ENCODE results near the gene CNTNAP2. TPM values are rescaled to one million over a fixed set of nuclear protein-coding genes. Genes with fewer than 3 reads are reported as not detected.

The CNTNAP2 gene
- polyA plus RNA-seq, 10 donors, result 5.6 to 19.6 (median 11.4) TPM

DNA sequence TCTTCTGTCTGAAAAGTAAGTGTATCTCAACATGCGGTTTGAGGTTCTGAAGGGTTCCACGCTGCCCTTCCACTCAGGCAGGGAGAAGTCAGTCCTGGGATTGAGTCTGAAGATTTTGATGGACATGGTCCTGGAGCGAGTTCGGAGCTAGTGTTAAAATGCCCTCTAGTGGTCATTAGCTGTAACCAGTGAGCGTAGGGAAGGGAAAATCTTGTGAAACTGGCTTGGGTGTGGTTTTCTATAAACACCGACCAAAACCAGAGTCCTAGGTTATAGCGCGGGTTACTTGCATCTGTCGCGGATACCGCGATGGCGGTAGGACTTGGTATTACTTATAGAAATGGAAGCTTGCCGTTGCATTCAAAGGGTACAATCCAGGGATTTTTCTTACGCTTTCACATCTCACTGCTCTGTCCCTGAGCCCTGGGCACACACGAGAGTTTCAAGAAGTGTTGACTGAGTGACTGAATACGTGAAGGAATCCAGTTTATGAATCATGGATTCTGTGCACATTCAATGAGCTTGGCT lies 2125.8 kb downstream of the CNTNAP2 start:
- peak; percentile 57 to 83 (median 62) for DNase-seq

DNA sequence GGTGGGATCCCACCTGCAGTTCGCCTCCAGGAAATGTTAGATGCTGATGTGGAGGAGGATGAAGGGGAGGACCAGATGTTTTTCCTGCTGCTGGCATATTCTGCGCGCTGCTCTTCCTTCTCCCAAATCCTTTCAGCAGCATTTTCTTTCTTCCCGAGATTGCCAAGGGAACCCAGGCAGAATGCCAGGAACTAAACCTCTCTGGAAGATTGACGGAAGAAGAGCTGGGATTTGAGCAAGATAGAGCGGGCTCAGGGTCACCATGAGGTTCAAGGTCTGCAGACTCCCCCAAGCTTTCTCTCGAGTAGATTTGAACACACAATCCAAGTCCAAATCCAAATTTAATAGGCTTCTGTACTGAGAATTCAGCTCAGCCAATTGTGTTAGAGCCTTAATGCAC lies 2128.8 kb downstream of the CNTNAP2 start:
- DNase-seq, result peak in 1 of 3 donors; percentile 11

DNA sequence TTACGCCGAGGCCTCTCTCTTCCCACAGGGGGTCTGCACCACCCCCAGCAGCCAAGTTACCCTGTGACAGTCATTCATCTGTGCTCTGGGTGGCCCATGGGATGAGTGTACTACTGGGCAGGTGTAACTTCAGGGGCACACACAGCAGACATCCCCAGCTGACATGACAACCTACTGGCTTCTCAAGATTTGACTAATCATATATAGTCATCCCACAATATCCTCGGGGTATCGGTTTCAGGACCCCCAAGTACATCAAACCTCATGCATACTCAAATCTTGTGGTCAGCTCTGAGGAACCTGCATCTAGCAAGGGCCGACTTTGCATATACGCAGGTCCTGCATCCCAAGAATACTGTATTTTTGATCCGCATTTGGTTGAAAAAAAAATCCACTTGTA lies 2137.0 kb downstream of the CNTNAP2 start:
- DNase-seq, result no peak

DNA sequence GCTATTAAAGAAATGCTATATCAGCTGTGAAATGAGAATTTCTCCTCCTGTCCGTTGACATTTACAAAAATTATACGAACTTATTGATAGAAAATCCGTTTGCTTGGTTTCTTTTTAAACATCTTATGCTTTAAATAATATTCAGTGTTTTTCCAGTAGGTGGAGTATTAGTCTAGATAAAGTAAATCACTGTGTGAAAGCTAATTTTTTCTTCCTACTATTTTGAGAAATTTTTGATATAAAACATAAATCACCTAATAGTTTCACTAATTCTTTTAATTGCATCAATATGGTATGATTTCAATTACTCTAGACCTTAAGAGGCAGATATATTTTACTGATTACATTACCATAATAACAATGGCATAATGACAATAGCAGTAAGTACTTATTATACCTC lies 2138.7 kb downstream of the CNTNAP2 start:
- no peak for DNase-seq

DNA sequence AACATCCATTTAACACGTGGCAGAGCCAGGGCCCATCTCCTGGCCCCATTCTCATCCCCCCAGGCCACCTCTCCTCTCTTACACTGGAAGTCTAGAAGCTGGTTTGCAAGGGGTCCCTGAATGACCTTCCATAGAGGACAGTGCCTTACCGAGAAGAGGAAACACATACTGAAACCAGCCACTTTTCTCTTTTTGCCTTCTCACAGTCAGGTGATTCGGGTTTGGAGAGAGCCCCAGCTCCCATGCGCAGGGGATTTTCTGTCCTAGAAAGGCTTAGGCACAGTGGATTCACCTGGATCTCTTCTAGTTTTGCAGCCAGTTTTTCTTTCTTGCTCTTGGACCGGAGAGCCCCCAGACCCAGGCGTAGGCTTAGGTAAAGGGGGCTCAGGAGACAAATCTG lies 2139.8 kb downstream of the CNTNAP2 start:
- DNase-seq, result no peak

DNA sequence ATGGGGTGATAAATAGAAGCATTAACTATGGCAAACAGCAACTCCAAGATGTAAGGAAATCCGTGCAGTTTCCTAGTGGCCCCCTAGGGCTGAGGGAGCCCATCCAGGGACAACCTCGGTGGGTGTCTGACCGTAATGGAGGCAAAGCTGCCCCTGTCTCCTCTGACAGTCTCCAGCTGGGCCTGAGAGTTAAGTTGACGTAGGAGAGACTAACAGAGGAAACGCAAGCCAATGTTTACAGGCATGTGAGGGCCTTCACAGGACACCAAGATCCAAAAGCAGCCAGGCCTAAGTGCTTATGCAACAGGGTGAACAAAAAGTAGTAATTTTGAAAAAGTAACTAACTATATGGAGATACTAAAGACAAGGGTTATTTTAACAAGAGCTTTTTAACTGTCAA lies 2144.0 kb downstream of the CNTNAP2 start:
- no peak for DNase-seq

DNA sequence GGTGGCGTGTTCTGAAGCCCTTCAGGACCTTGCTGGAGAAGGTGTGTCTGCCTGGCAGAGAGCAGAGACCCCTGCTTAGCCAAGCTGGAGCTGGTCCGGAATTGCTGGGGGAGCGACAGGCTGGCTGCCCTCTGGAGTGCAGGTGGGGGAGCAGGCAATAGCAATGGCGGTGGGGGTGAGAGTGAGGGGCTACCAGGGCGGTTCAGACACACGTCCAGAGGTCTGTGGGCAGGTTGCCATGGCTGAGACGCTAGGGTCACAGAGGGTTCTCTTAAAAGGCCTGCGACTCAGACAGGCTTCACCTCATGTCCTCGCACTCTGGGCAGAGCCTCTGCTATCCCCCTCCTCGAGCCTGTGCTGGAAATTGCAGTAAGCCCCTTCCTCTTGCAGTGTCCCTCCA lies 2144.9 kb downstream of the CNTNAP2 start:
- no peak for DNase-seq

DNA sequence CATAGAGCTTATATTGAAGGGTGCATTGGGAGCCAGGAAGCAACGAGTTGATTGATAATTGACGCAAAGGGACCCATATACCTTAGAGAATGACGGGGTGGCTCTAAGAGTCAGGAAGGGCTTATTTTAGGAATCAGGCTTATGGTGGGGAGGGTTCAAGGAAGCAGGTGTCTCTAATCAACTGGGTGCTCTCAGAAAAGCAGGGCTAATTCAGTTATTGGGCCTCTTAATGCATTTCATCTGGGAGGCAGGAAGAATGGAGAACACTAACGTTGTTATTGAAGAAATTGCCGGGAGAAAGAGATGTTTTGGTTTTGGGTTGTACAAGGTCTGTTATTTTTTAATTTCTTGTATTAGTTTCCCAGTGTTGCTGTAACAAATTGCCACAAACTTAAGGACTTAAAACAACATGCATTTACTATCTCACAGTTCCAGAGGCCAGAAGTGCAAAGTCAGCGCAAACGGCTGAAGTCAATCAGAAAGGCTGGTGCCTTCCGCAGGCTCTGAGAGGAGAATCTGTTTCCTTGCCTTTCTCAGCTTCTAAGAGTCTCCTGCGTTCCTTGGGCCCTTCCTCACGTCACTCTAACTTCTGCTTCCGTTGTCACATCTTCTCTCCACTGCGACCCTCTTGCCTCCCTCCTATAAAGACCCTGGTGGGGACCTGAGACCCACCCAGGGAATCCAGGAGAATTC lies 2145.5 kb downstream of the CNTNAP2 start:
- DNase-seq, result no peak

DNA sequence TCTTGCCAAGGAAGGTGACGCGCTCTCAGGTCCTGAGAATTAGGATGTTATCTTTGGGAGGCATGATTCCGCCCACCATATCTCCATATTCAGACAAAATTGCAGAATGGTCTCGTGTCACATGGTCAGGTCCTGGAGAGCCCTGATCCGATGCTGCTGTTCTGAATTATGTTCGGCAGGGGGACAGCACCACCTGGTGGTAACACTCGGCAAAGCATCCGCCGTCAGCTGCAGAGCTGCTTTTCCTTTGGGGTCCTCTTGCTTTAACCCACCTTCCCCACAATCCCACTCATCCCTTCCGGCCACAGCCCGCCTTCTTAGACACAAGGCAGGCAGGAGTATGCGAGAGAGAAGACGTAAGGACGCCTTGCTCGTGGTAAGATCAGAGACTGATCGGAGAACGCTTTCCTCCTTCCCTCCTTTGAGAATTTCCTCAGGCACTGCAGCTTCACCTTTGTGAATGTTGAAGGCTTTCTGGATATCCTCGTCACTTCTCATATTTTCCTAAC lies 2146.2 kb downstream of the CNTNAP2 start:
- peak; percentile 55 to 83 (median 72) for DNase-seq

DNA sequence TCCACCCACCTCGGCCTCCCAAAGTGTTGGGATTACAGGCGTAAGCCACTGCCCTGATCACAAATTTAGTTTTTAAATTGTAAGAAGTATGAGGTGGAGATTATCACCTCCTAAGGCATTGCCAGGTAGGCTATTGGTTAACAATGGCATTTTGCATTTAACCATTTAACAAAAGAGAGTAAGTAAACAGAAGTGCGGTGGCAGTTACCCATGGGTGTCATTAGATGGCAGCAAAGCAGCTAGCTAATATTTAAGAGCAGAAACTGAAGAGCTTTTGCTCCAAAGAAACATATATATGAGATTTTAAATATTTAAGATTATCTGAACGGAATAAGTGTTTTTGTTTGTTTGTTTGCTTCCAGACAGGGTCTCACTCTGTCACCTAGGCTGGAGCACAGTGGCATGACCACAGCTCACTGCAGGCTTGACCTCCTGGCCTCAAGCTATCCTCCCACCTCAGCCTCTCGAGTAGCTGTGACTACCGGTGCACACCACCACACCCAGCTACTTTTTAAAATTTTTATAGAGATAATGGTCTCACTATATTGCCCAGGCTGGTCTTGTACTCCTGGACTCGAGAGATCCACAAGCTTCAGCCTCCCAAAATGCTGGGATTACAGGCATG lies 2148.4 kb downstream of the CNTNAP2 start:
- peak in 2 of 3 donors; percentile 23 to 62 for DNase-seq

DNA sequence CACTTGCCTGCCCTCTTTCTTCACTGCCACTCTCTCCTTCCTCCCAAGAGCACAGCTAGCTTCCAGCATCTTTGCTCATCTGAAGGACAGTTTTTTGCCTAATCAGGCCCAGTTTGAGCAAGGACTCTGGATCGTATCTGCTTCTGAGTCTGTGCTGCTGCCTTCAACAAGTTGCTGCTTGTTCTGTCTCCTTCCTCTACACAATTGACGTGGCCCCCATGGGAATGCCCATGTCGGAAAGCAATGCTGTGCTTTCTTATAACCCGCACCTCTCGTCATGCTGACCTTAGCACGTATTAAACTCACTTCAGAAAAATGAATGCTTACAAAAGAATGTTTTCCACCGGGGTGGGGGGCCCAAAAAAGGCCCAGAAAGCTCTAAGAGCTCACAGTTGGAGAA lies 2149.3 kb downstream of the CNTNAP2 start:
- DNase-seq, result no peak

DNA sequence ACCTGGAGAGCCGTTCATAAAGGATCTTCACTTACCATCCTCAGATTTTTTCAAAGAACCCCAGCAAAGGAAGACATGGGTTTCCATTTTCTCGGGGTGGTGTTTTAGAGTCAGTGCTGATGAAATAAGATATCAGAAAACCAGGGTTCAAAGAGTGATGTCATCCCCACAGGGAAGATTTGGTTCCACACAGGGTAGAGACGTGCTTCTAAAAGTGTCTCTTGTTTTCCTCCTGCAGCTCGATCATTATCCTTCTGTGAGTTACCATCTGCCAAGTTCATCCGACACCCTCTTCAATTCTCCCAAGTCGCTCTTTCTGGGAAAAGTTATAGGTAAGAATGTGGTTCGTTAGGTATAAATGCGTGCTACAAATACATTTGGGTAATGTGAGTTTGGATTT lies 2150.2 kb downstream of the CNTNAP2 start:
- DNase-seq, result no peak

DNA sequence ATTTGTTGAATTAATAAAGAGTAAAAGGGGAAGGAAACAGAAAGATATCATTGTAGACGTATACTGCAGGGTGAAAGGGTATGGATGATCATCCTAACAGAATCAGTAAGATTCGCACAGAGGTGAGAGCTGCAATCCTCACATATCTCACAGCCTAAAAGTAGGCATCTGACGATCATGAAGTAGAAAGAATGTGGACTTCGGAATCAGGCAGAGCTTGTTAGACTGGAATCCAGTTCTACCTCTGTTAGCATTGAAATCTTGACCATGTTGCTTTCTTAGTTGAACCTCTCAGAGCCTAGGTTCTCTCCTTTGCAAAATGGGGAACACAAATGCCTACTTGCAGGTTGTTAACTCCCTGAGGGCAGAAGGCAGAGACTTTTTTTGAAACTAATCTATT lies 2154.0 kb downstream of the CNTNAP2 start:
- DNase-seq, result no peak

DNA sequence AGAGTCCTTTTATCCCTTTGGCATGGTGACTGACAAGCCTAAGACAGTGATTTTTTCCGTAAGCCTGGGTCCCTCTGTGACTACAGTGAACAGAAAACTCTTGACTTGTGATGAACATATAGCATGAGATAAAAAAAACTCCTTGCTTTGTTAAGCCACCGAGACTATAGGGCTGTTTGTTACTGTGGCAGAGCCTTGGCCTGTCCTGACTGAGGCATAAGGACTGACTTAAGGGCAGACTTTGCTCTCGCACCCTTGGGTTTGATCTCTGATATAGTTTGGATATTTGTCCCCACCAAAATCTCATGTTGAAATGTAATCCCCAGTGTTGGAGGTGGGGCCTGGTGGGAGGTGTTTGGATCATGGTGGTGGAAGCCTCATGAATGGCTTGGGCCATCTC lies 2157.5 kb downstream of the CNTNAP2 start:
- no peak for DNase-seq

DNA sequence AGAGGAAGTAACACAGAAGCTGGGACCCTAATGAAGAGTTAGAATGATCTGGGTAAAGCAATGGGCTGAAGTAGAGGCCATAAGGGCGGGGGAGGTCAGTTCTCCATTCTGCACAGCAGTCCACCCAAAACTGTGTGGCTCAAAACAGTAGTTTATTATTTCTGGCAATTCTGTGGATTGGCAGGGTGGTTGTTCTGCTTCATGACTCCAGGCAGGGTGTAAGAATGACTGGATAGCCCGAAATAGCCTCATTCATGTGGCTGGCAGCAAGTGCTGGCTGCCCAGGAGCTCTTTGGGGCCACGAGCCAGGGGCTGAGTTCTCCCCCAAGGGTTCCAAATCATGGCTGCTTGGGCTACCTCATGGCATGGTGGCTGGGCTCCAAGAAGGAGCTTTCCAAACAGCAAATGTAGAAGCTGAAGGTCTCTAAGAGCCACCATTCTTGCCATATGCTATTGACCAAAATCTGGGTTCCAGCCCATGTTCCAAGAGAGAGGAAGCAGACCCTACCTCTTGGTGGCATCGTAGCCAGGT lies 2158.8 kb downstream of the CNTNAP2 start:
- no peak for DNase-seq

DNA sequence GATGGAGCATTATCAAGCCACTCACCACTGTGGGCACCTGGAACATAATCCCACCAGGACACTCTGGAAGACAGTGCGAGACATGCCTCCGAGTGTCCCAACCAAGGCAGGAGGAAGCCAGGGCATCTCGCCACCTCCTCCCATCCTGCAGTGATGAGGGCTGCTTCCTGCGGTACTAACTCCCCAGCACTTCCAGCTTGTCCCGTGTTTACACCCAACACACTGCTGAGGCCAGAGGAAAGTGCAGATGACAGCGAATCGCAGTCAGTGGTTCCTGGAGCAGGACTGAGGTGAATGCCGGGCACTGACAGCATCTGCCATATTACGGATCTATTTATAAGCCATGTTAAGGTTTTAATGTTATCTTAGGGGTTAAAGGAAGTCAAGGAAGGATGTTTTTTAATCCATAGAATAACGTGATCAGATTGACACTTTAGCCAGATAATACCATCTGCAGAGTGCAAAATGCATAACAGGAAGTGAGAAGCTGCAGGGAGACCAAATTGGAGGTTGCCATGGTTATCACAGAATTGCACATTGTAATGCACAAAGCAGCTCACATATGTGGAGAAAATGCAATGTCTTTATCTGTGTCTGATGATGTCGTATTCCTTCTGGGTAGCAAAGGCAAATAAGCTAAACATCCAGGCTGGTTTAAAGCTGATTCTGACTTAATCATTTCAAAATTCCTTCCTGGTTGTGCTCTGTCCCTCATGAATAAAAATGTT lies 2159.9 kb downstream of the CNTNAP2 start:
- peak in 1 of 3 donors; percentile 49 for DNase-seq

DNA sequence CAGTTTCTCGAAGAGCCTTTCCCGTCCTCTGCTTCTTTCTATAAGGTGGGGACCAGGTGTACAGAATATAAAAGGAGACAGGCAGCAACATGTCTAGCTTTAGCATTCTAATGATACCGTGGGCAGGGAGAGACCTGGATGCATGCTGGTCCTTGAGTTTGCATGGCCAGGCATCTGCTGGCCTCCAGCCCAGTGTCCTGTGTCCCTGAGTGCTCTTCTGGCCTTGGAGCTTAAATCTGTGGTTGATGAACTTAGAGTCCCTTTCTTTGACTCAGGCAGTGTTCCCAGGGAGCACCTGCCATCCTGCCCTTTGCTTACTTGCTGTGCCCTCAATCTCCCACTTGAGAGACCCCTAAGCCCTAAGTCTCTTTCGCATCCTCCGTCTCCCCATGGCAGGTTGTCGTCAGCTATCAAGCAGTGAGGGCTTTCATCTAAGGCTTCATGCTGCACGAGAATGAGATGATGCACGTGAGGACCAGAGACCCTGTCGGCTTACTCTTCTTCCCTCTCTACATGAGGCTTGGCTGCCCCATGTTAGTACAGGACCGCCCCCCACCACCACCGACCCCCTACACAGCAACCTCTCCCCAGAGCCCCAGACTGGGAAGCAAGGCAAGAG lies 2160.6 kb downstream of the CNTNAP2 start:
- no peak for DNase-seq

DNA sequence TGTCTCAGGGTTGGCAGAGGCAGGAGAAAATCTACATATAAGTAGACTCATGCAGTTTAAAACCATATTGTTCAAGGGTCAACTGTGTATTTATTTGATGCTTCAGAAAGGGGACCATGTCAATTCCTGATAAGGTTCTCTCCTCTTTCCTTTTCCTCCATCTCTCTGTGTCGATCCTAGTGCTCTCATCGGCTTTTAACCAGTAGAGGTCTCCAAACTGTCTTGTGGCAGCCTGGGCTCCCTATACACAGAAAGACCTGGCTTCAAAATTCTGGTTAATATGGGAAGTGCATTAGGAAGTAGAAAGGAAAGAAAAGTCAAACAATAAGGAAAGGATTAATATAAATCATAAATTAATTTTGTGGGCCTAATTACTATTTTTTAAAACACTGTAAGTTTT lies 2169.5 kb downstream of the CNTNAP2 start:
- DNase-seq, result peak in 2 of 3 donors; percentile 32 to 49

DNA sequence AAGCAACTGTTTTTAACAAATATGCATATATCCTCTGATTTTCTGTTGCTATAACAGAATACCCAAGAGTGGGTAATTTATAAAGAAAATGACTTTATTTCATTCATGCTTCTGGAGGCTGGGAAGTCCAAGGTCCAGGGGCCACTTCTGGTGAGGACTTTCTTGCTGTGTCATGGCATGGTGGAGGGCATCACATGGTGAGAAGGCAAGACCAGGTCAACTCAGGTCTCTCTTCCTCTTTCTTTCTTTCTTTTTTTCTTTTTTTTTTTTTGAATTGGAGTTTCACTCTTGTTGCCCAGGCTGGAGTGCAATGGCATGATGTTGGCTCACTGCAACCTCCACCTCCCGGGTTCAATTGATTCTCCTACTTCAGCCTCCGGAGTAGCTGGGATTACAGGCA lies 2170.9 kb downstream of the CNTNAP2 start:
- no peak for DNase-seq

DNA sequence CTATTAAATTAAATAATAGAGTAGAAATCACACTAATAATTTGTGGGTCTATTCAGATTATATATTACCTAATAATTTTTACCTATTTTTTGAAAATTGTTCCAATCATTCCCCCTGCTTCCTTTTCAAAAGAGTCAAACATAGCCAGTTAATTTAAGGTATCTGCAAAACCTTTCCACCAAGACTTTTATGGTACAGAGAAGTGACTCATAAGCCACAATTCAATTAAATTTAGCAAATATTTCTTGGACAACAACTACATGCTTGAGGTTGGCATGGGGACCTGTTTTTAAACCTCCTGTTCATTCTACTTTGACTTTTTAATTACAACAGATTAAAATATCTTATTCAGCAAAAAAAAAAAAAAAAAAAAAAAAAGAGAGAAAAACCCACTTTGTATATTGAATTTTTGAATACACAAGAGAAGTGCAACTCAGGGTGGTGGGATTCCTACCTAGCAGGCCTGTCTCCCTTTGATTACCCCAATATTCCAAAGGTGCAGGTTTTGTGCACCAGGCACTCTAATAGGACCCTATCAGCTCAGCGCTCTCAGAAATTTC lies 2172.1 kb downstream of the CNTNAP2 start:
- no peak for DNase-seq

DNA sequence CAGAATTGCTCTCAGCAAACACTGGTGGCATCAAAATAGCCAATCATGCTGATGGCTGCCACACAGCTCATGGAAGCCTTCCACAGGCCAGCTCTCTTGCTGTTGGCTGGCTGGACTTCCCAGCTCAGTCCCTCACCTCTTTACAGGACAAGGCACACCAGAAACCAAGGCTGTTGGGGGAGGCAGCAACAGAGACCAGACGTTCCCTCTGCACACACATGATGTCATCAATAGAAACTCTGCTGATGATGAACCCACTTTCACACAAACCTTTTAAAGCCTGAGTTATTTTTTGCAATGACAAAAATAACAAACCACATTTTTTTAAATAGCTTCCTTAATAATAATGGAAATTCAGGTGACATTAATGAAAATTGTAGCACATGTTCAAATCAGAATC lies 2173.0 kb downstream of the CNTNAP2 start:
- DNase-seq, result no peak

DNA sequence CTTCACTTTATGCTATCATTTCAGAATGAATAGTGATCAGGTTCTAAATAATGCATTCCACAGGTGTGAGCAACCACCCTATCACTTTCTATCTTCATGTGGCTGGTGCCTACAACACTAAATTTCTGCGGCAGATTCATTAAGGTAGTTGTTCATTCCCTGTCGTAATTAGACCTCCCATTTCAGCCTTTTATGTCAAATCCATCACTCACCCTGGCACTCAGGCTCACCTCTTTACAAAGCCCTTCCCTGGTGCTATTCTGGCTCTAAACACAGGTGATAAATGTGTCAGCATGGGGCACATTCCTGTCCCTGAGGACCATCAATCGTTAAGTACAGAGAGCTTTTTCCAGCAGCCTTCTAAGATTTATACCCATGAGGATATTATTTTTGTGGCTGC lies 2173.9 kb downstream of the CNTNAP2 start:
- DNase-seq, result no peak
